HepG2 (cell line): Measurements from ENCODE around the gene KRTAP26-1.

Experiments
- EEA1 ChIP-seq: sonication (generic); formaldehyde crosslinking; IDR thresholded peaks from 2 replicates; pipeline ENCODE4 v1.5.1; 2020; ENCODE audit warnings: mild to moderate bottlenecking, missing genetic modification reagents, borderline replicate concordance
- EP300 ChIP-seq, 3 experiments: sonication (generic) in 1 of 3; formaldehyde crosslinking in 1 of 3; IDR thresholded peaks; 2 replicates each; pipeline versions ENCODE4 v1.5.1 to v1.6.1; 2011 to 2020; ENCODE audit warnings: low read depth in 2 of 3, low read length in 2 of 3, borderline replicate concordance in 1 of 3, improper control_type of control experiment in 1 of 3, mild to moderate bottlenecking in 1 of 3, missing genetic modification reagents in 1 of 3, moderate library complexity in 1 of 3
- ESRRA ChIP-seq: sonication (generic); formaldehyde crosslinking; IDR thresholded peaks from 2 replicates; pipeline ENCODE4 v1.5.1; 2020; ENCODE audit warnings: mild to moderate bottlenecking, low read depth, missing genetic modification reagents
- FOXM1 ChIP-seq: sonication (generic); formaldehyde crosslinking; IDR thresholded peaks from 2 replicates; pipeline ENCODE4 v1.5.0; 2020; ENCODE audit warnings: missing genetic modification reagents
- HMG20B ChIP-seq: conservative IDR thresholded peaks from 2 replicates; pipeline ENCODE4 v1.6.1; 2016; ENCODE audit warnings: missing genetic modification reagents, missing compliant biosample characterization
- NFE2L1 ChIP-seq: sonication (generic); formaldehyde crosslinking; IDR thresholded peaks from 2 replicates; pipeline ENCODE4 v1.4.0; 2020; ENCODE audit warnings: missing genetic modification reagents, mild to moderate bottlenecking, borderline replicate concordance
- ZNF501 ChIP-seq: sonication (generic); formaldehyde crosslinking; IDR thresholded peaks from 2 replicates; pipeline ENCODE4 v1.5.1; 2020; ENCODE audit warnings: mild to moderate bottlenecking, moderate library complexity, missing genetic modification reagents

DNA sequence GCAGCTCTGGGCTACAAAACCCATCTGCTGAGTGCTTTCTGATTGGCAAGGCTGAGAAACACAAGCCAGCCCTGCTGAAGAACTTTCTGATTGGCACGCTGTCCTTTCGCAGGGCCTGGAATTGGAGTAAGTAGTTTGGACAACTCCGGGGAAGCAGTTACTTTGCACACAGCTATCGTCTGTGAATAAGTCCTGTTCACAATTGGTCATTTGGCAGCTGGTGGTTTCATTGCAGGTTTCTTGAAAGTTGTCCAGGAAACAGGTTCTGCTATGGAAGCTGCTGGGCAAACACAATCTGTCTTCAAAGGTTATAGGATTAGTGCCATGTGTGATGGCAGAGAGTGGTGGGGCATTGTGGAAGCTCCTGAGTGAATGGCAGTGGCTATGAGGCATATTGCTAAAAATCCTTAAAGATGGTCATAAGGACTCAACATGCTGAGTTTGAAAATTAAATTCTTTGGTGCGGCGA lies 17.2 kb upstream of the KRTAP26-1 start, which contains the start of gene KRTAP27-1:
- TF ChIP-seq EEA1 (CRISPR knock-in tag) (no peak), ESRRA (CRISPR knock-in tag) (no peak), FOXM1 (CRISPR knock-in tag) (no peak), EP300 (IDR thresholded peaks at IDR 0.05; ENCODE audit: low read depth in 2 of 2, low read length in 2 of 2) (no peak), EP300 (CRISPR knock-in tag; IDR thresholded peaks at IDR 0.05; ENCODE audit: borderline replicate concordance) (no peak), ZNF501 (CRISPR knock-in tag) (no peak), NFE2L1 (CRISPR knock-in tag) (no peak), HMG20B (CRISPR knock-in tag) (no peak)
